HepG2 (cell line): ENCODE results near the gene MARCHF6. TPM values are rescaled to one million over a fixed set of nuclear protein-coding genes. Genes with fewer than 3 reads are reported as not detected.

Source experiments
- AKNA ChIP-seq: sonication (generic); formaldehyde crosslinking; IDR thresholded peaks from 2 replicates; pipeline ENCODE4 v1.4.0; 2020; ENCODE audit warnings: missing genetic modification reagents, borderline replicate concordance
- ATM ChIP-seq: fragments of 450-650 bp; IDR thresholded peaks from 2 replicates; pipeline ENCODE4 v1.7.1; 2017; ENCODE audit warnings: mild to moderate bottlenecking, borderline replicate concordance
- CREB1 ChIP-seq, 2 experiments: fragments of 450-650 bp in 1 of 2; IDR thresholded peaks; 2 replicates each; pipeline ENCODE4 v1.6.1; 2016 to 2017; ENCODE audit warnings: control low read depth in 1 of 2, mild to moderate bottlenecking in 1 of 2, missing compliant biosample characterization in 1 of 2, missing genetic modification characterization in 1 of 2
- JARID2 ChIP-seq: sonication (generic); formaldehyde crosslinking; IDR thresholded peaks from 2 replicates; pipeline ENCODE4 v1.8.1; 2023; ENCODE audit warnings: missing genetic modification reagents, inconsistent platforms; ENCODE audit not compliant: insufficient replicate concordance
- KLF16 ChIP-seq, 2 experiments: sonication (generic) in 1 of 2; formaldehyde crosslinking in 1 of 2; IDR thresholded peaks; 2 replicates each; pipeline versions ENCODE4 v1.6.1 to v1.8.0; 2016 to 2023; ENCODE audit warnings: missing genetic modification reagents in 2 of 2, missing compliant biosample characterization in 1 of 2
- MAX ChIP-seq: IDR thresholded peaks from 2 replicates; pipeline ENCODE4 v1.6.1; 2012; ENCODE audit warnings: inconsistent platforms
- MED1 ChIP-seq: sonication (generic); formaldehyde crosslinking; IDR thresholded peaks from 2 replicates; pipeline ENCODE4 v1.4.0; 2020; ENCODE audit warnings: missing genetic modification reagents
- NCOA1 ChIP-seq: sonication (generic); formaldehyde crosslinking; IDR thresholded peaks from 2 replicates; pipeline ENCODE4 v1.9.0; 2021; ENCODE audit warnings: missing genetic modification reagents
- NCOA2 ChIP-seq: sonication (generic); formaldehyde crosslinking; IDR thresholded peaks from 2 replicates; pipeline ENCODE4 v1.8.0; 2022; ENCODE audit warnings: inconsistent platforms
- NCOR1 ChIP-seq: fragments of 200-600 bp; sonication (generic); IDR thresholded peaks from 2 replicates; pipeline ENCODE4 v1.7.0; 2017; ENCODE audit warnings: antibody characterized with exemption, low read length, borderline replicate concordance
- POLR2AphosphoS2 ChIP-seq: IDR thresholded peaks from 2 replicates; pipeline ENCODE4 v1.6.1; 2011; ENCODE audit warnings: low read depth, low read length, improper control_type of control experiment
- PRMT3 ChIP-seq: sonication (generic); formaldehyde crosslinking; IDR thresholded peaks from 2 replicates; pipeline ENCODE4 v1.8.1; 2022; ENCODE audit warnings: low read depth, mild to moderate bottlenecking, moderate library complexity, missing genetic modification reagents, borderline replicate concordance
- SALL2 ChIP-seq: sonication (generic); formaldehyde crosslinking; IDR thresholded peaks from 2 replicates; pipeline ENCODE4 v1.8.1; 2023; ENCODE audit warnings: mild to moderate bottlenecking, missing genetic modification reagents, inconsistent platforms
- SAP130 ChIP-seq: IDR thresholded peaks from 2 replicates; pipeline ENCODE4 v1.6.1; 2016; ENCODE audit warnings: low read depth
- YEATS2 ChIP-seq: sonication (generic); formaldehyde crosslinking; IDR thresholded peaks from 2 replicates; pipeline ENCODE4 v1.4.0; 2020; ENCODE audit warnings: missing genetic modification reagents, borderline replicate concordance
- ZFY ChIP-seq: sonication (generic); formaldehyde crosslinking; IDR thresholded peaks from 2 replicates; pipeline ENCODE4 v1.4.0; 2020; ENCODE audit warnings: missing genetic modification reagents
- ZNF12 ChIP-seq: sonication (generic); formaldehyde crosslinking; IDR thresholded peaks from 2 replicates; pipeline ENCODE4 v1.5.0; 2020; ENCODE audit warnings: missing genetic modification reagents
- ZNF18 ChIP-seq: sonication (generic); formaldehyde crosslinking; IDR thresholded peaks from 2 replicates; pipeline ENCODE4 v1.8.0; 2022; ENCODE audit warnings: mild to moderate bottlenecking, missing genetic modification reagents; ENCODE audit not compliant: insufficient replicate concordance
- ZNF264 ChIP-seq: sonication (generic); formaldehyde crosslinking; IDR thresholded peaks from 2 replicates; pipeline ENCODE4 v1.4.0; 2020; ENCODE audit warnings: missing genetic modification reagents
- ZNF496 ChIP-seq: sonication (generic); formaldehyde crosslinking; IDR thresholded peaks from 2 replicates; pipeline ENCODE4 v1.8.1; 2023; ENCODE audit warnings: mild to moderate bottlenecking, moderate library complexity, missing genetic modification reagents; ENCODE audit not compliant: insufficient replicate concordance
- ZNF546 ChIP-seq: sonication (generic); formaldehyde crosslinking; conservative IDR thresholded peaks from 2 replicates; pipeline ENCODE4 v1.8.1; 2023; ENCODE audit warnings: mild to moderate bottlenecking, missing genetic modification reagents
- ZNF572 ChIP-seq: sonication (generic); formaldehyde crosslinking; IDR thresholded peaks from 2 replicates; pipeline ENCODE4 v1.5.1; 2020; ENCODE audit warnings: mild to moderate bottlenecking, missing genetic modification reagents
- polyA plus RNA-seq, 8 experiments: library from polyadenylated mRNA; depleted of rRNA in 3 of 8; stranded (reverse) in 7 of 8; unstranded in 1 of 8; fragments of >200 nt; fragmentation: Illumina TruSeq in 4 of 8; extraction: Trizol in 4 of 8; gene quantifications; 2 replicates each; pipeline versions ENCODE4 v1.2.1 to v1.2.3, GENCODE V29; 2011 to 2016; ENCODE audit warnings: low read depth in 4 of 8, missing spikeins in 1 of 8, mixed read lengths in 1 of 8; ENCODE audit not compliant: insufficient read depth in 1 of 8
- total RNA-seq, 5 experiments: library from RNA; depleted of rRNA; stranded (reverse); fragments of >200 nt; fragmentation: Illumina TruSeq; extraction: Trizol; gene quantifications; 2 replicates each; pipeline ENCODE4 v1.2.3, GENCODE V29; 2016; ENCODE audit warnings: low read depth in 1 of 5

The MARCHF6 gene
- total and polyA plus RNA-seq, 2 of the 13 experiments (the other 11 are each of a cell fraction or from before 2014, with no cell fraction given): 48.6 to 107 TPM

GRCh38 chr5:10335711-10336470 lies 17.6 kb upstream of the MARCHF6 start (continued):
- TF ChIP-seq AKNA (CRISPR knock-in tag) (no peak), ZNF12 (CRISPR knock-in tag) (peak; percentile 63; the same call in 1 of the 2 replicates), NCOA2 (CRISPR knock-in tag) (peak; percentile 59; the same call in 1 of the 2 replicates), SALL2 (CRISPR knock-in tag) (no peak), POLR2AphosphoS2 (no peak), ZNF18 (no peak), ZNF572 (CRISPR knock-in tag) (no peak), SAP130 (CRISPR knock-in tag) (peak; percentile 50), ZNF264 (CRISPR knock-in tag) (0 out of 2 replicates have a peak, but pooled peaks have one; percentile 19), ZNF496 (no peak), YEATS2 (CRISPR knock-in tag) (0 out of 2 replicates have a peak, but pooled peaks have one; percentile 26), CREB1 (IDR thresholded peaks at IDR 0.05) (no peak), CREB1 (CRISPR knock-in tag; IDR thresholded peaks at IDR 0.05) (no peak), ATM (no peak), JARID2 (CRISPR knock-in tag) (no peak), NCOA1 (CRISPR knock-in tag) (no peak), NCOR1 (no peak), PRMT3 (CRISPR knock-in tag) (no peak), ZNF546 (CRISPR knock-in tag) (no peak), MAX (peak; percentile 93), KLF16 (CRISPR knock-in tag; IDR thresholded peaks at IDR 0.05) (peak in 1 of 2 experiments; percentile 84; a peak in 2 of 4 replicates), ZFY (CRISPR knock-in tag) (peak; percentile 70), MED1 (CRISPR knock-in tag) (peak; percentile 55)
